ENCODE measurements around the gene MAGEA10. TPM values are rescaled to one million over a fixed set of nuclear protein-coding genes. Genes with fewer than 3 reads are reported as not detected.
"Not testable (repeated sequence)": the region's sequence is repeated elsewhere in the genome, so short reads cannot be mapped to it uniquely, and the experiment has no call there.

MAGEA10 gene
- total and polyA plus RNA-seq, 9 donors: not detected

DNA sequence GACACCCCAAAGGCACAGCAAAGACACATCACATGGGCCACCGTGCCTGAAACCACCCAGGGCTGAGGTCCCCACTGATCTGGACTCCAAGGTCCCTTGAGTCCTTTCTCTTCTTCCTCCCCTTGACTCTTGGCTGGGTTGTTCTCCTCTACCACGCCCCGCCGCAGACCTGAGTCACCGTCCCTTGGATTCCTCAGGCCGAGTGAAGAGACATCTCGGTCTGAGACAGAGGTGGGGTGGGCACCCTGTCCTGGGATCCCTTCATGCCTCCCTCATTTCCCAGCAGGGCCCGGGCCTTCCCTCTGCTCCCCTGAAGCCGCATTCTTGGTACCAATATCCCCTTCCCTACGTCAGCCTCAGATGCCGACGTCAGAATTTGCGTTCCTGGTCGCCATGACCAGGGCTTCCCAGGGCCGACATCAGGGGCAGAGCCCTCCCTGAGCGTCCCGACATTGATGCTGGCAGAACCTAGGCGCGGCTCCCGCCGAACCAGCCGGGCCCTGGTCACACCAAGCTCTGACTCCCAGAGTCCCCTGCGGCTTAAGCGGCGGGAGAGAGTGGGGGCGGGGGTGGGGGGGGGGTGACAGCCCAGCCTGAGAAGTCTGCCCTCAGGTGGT, 498 bp downstream of the MAGEA10 start:
- DNase-seq: no peak
- Histone ChIP-seq H3K27me3 (no peaks in the 10 kb centered on the region), H3K27ac (no peak overlapping the region), H3K36me3 (no peaks in the 10 kb centered on the region), H3K9me3 (no peaks in the 10 kb centered on the region), H3K4me3 (no peak overlapping the region), H3K4me1 (ENCODE audit: insufficient read depth) (no peaks in the 10 kb centered on the region)
- intact Hi-C loops (cut with DNase I): no loop called here
- TF ChIP-seq CTCF (IDR thresholded peaks at IDR 0.05) (no peak), EP300 (IDR thresholded peaks at IDR 0.05) (no peak), POLR2A (IDR thresholded peaks at IDR 0.05) (no peak)
- 82 to 84% (median 83%) methylated on average over 26 of the region's 26 CpGs for WGBS, 3 donors

DNA sequence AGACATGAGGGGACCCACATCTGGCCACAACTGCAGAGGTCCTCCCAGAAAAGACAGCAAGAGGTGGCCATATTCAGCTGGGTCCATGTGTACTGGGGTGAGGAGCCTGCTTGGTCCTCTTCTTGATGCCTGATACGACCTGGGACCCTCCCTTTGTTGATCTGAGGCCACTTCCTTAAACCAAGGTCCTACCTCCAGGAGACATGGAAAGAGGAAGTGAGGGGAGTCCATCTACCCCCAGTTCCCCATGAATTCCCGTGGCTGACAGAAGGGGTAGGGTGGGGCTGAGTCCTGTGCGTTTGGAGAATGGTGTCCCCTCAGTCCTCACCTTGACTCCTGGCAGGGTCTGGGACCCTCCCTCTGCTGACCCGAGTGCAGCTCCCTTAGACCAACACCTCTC, 2.1 kb downstream of the MAGEA10 start:
- Histone ChIP-seq H3K4me1 (ENCODE audit: insufficient read depth) (no peaks in the 10 kb centered on the region), H3K27me3 (no peaks in the 10 kb centered on the region), H3K9me3 (no peaks in the 10 kb centered on the region), H3K4me3 (no peak overlapping the region), H3K36me3 (no peaks in the 10 kb centered on the region), H3K27ac (no peak overlapping the region)
- DNase-seq: no peak
- 49 to 57% (median 51%) methylated on average over 4 of the region's 4 CpGs for WGBS, 3 donors
- TF ChIP-seq CTCF (IDR thresholded peaks at IDR 0.05) (no peak), POLR2A (IDR thresholded peaks at IDR 0.05) (no peak), EP300 (IDR thresholded peaks at IDR 0.05) (no peak)
- intact Hi-C loops (cut with DNase I): no loop called here

GRCh38 chrX:152131525-152131924, 6.9 kb downstream of the MAGEA10 start:
- no peak for DNase-seq
- intact Hi-C loops (cut with DNase I): no loop called here
- H3K4me1 ChIP-seq (ENCODE audit: insufficient read depth): no peaks in the 10 kb centered on the region
- 77 to 86% (median 82%) methylated on average over 1 of the region's 1 CpG for WGBS, 3 donors
- no peaks in the 10 kb centered on the region for H3K27me3 ChIP-seq
- no peaks in the 10 kb centered on the region for H3K36me3 ChIP-seq
- H3K27ac ChIP-seq: no peak overlapping the region
- H3K4me3 ChIP-seq: no peak overlapping the region
- no peak for TF ChIP-seq CTCF (IDR thresholded peaks at IDR 0.05)
- no peak for TF ChIP-seq EP300 (IDR thresholded peaks at IDR 0.05)
- no peak for TF ChIP-seq POLR2A (IDR thresholded peaks at IDR 0.05)
- H3K9me3 ChIP-seq: no peaks in the 10 kb centered on the region

- H3K27me3 ChIP-seq; H3K9me3 ChIP-seq; DNase-seq; H3K36me3 ChIP-seq; intact Hi-C loops (cut with DNase I); H3K4me3 ChIP-seq; H3K4me1 ChIP-seq (ENCODE audit: insufficient read depth); H3K27ac ChIP-seq: not testable (repeated sequence)
- 60 to 70% (median 61%) methylated on average over 3 to 4 of the region's 4 CpGs for WGBS, 3 donors
Measured at GRCh38 chrX:152129069-152129844, 9.1 kb downstream of the MAGEA10 start.

GRCh38 chrX:152117305-152117704, 21.1 kb downstream of the MAGEA10 start:
- Histone ChIP-seq H3K4me1 (ENCODE audit: insufficient read depth) (no peaks in the 10 kb centered on the region), H3K36me3 (no peaks in the 10 kb centered on the region), H3K27ac (no peak overlapping the region), H3K9me3 (no peaks in the 10 kb centered on the region), H3K4me3 (no peak overlapping the region), H3K27me3 (no peaks in the 10 kb centered on the region)
- intact Hi-C loops (cut with DNase I): no loop called here
- WGBS, 3 donors: 65 to 80% (median 76%) methylated on average over 3 of the region's 3 CpGs
- DNase-seq: no peak
- TF ChIP-seq POLR2A (IDR thresholded peaks at IDR 0.05): no peak
- no peak for TF ChIP-seq CTCF (IDR thresholded peaks at IDR 0.05)
- no peak for TF ChIP-seq EP300 (IDR thresholded peaks at IDR 0.05)

Data from ovary (tissue), 9 donors.